ENCODE measurements around the gene DDAH1.

DDAH1 gene

DNA sequence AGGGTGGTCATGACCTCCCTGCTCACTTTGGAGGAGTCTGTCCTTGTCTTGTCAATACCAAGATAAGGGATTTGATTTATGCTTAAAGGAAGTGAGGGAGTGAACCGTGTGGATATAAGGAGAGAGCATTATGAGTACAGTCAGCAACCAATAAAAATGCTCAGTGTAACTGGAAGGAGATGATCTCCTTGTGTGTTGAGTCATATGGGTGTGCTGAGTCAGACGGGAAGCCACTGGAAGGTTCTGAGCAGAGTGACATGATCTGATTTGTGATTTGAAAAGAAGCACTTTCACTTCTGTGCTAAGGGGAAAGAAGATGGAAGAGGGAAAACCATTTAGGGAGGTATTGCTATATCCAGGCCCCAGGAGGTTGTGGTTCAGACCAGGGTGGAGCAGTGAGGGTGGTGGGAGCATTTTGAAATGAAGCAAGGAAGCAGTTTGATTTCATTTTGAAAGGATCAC is 186.1 kb downstream of the DDAH1 start:
- in situ Hi-C loops (cut with MboI; ENCODE audit: low sequenced_read_pairs): no loop called here

DNA sequence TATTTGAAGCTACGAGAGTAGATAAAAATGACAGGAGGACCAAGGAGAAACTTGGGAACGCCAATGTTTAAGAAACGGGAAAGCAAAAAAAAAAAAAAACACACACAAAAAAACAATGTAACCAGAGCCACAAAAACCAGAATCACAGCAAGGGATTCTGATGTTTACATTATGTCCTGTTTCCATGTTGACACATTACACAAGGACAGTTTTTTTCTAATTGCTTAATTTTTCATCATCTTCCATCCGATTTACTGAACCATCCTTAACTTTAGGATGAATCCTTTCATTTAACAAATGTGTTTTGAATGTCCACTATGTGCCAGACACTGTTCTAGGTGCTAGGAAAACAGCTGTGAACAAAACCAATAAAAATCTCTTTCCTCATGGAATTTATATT is 187.2 kb downstream of the DDAH1 start:
- in situ Hi-C loops (cut with MboI; ENCODE audit: low sequenced_read_pairs): no loop called here

DNA sequence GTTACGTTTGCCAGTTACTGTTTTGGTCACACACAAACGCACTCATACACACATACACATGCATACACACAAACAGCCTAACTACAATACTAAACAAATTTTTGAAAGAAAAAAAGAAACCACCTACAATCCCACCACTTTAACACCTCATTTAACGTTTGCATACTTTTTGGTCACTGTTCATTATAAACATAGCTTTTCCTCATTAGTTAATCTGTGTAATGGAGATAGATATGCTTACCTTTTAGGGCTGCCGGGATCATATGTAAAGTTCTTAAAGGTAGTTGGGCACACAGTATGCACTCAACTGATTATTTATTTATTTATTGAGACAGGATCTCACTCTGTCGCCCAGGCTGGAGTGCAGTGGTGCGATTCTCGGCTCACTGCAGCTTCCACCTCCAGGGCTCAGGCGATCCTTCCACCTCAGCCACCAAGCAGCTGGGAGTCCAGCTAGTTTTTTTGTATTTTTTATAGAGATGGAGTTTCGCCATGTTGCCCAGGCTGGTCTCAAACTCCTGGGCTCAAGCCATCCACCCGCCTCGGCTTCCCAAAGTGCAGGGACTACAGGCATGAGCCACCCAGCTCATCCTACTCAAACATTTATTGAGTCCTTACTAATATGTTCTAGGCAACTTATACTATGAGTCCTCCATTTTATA is 187.8 kb downstream of the DDAH1 start:
- in situ Hi-C loops (cut with MboI; ENCODE audit: low sequenced_read_pairs): no loop called here

DNA sequence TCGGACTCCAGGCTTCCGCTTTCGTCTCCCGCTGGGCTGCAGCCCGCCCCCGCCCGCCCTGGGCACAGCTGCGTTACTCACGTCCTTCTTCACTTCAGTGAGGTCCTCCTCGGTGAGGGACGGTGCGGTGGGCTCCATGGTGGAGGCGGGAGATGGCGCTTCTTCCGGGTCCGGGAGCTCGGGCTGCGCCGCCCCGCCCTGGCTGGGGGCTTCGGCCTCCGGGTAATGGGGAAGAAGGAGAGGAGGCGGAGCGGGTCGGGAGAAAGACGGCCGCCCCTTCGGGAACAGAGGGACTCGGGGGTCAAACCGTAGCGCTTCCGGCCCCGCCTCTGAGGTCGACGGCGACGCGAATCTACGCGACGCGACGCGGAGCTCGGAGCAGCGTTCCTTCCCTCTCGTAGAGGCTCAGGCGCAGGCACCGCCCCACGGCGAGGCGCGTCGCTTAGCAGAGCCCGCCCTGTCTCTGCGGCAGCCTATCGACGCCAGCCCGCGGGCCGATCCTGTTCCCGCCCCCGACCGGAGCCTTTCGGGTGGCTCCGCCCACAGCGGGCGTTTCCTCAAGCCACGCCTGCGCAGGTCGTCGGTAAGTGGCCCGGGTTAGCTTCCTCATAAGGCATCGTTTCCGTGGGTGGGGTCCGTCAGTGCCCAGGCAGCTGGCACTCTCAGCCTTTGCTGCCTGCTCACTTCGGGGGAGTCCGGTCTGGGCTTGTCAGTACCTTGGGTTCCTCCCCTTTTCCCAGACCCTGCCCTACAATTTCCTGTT is 188.6 kb downstream of the DDAH1 start, which contains the start of gene BCL10:
Gene BCL10 (minus strand): TSS at position 418 of the 763 bp plus-strand sequence. CDS start 280 bp downstream, at position 138.
- in situ Hi-C loops (cut with MboI; ENCODE audit: low sequenced_read_pairs): no loop called here

DNA sequence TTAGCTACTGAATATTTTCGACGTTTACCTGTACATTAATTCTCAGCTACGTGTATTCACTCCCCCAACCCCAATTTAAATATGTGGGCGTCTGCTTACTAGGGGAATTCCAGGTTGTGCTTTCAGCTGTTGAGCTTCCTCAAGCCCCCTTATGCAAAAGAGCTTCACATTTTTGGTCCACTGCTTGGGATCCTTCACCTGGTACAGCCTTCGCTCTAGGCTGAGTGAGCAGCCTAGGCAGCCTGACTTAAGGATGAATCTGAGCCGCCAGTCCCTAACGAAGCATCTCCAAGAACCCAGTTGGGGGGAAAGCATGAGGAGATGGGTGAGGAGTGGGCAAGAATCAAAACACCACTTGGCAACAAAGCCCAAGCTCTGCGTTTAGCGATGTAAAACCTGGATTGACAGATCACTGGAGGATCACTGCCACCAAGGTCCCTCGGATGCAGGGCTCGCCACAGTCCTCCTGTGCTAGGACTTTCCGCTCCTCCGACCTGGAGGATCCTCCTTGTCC is 189.2 kb downstream of the DDAH1 start:
- in situ Hi-C loops (cut with MboI; ENCODE audit: low sequenced_read_pairs): no loop called here

DNA sequence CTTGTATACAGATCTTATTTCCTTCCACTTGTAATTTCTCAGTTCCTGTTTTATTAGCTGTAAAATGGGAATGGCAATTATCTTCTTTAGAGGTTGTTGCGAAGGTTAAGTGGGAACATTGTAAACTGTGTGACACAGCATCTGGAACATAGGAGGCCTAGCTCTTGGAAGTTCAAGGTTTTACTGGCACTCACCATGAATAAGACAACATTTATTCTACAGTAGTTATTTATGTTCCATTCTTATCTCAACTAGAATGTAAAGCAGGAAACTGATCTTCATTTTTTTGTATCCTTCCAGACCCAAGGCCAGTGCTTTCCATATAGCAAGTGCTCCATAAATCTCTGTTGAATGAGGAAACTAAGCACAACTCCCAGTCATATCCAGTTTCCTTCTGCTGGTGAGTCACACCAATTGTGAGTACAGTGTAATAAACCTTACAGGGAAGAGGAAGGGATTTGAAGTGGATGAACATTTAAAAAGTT is 189.9 kb downstream of the DDAH1 start:
- in situ Hi-C loops (cut with MboI; ENCODE audit: low sequenced_read_pairs): loop anchor here (25.0 kb wide), 1 partner anchor 338 kb away; no protein-coding TSS in a partner anchor

DNA sequence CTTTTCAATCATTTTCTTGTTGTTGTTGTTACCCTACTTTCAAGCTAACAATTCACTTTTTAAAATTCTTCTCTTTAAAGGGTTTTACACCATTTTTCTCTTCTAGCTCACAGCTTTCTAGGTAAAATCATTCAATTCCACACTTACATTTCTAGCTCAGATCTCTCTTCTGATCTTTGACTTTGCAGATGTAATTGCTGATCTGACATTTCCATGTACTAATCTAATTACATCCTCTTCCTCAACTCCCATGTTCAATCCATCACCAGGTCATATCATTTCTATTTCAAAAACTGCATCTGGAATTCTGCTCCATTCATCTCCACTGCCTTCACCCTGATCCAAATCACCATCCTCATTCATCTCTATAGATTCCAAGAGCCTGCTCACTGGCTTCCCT is 191.6 kb downstream of the DDAH1 start:
- in situ Hi-C loops (cut with MboI; ENCODE audit: low sequenced_read_pairs): loop anchor here (25.0 kb wide), 1 partner anchor 336 kb away; no protein-coding TSS in a partner anchor

DNA sequence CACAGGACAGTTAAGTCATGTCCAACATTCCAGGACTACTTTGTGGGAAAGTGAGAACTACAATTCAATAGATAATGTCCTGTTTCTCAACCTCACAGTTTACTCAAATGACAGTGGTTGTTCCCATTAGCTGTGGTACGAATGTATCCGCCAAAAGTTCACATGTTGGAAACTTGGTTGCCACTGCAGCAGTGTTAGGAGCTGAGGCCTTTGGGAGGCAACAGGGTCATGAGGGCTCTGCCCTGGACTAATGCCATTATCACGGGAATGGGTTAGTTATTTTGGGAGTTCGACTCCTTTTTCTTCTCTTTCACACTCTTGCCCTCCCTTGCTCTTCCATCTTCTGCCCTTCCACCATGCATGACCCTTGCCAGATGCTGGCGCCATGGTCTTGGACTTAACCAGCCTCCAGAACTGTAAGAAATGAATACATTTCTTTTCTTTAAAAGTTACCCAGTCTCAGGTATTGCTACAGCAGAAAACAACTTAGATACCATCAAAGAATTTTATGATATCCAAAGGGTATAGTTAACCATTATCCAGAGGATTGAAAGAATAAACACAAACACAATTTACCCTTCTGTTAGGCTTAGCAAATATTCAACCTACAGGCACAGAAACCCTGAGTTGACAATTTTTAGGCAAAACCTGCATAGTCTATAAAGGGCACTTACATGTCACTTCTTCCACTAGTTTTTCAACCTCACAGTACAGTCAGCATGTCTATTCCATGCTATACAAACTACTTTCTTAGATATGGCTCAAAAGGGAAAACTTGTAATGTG is 196.0 kb downstream of the DDAH1 start:
- in situ Hi-C loops (cut with MboI; ENCODE audit: low sequenced_read_pairs): loop anchor here (25.0 kb wide), 1 partner anchor 332 kb away; no protein-coding TSS in a partner anchor

Data from HL-60/S4 treated with phorbol 12-myristate 13-acetate at 8.2 ng/mL for 4 days and 3 days (cell line).